NCI-H1694 (cell line): ENCODE data around the gene ASB8.

Source experiments
- DNase-seq: peaks from one replicate; lab custom pipeline; 2025; lab: John Stamatoyannopoulos, UW

ASB8 gene

GRCh38 chr12:48105867-48106680 lies 51.2 kb downstream of the ASB8 start, which contains the start of gene SENP1:
Gene SENP1 (minus strand): TSS chr12:48106079. CDS start chr12:48101472, 4,607 bp downstream.
- peak; percentile 53 for DNase-seq

GRCh38 chr12:48105321-48105866 lies 51.9 kb downstream of the ASB8 start:
- no peak for DNase-seq

GRCh38 chr12:48104531-48104930 lies 52.8 kb downstream of the ASB8 start:
- no peak for DNase-seq
